ENCODE measurements around the gene MS4A13. TPM values are rescaled to one million over a fixed set of nuclear protein-coding genes. Genes with fewer than 3 reads are reported as not detected.

MS4A13 gene
- total RNA-seq, 2 experiments from 2014 or later, result not detected

DNA sequence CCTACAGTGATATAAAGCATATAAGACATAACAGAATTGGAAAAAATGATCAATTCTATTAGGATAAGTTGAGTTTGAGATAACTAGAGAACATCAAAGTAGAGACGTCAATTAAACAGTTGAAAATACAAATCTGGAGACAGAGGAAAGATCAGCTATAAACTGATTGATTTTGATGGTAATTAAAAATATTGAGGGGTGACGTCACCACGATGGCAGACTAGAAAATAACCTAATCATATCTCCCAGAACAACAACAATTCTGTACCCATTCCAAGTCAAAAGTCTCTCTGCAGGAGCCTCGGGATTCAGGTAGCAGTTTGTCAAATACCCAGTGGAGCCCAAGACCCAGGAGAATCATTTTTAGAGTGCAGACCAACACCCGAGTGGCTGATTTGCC lies 28.9 kb downstream of the MS4A13 start:
- Histone ChIP-seq H3K79me2 (ENCODE audit: insufficient read depth, low read depth, low read length) (no peaks in the 10 kb centered on the region), H3K4me2 (ENCODE audit: low read length) (no peak overlapping the region), H3K36me3 (ENCODE audit: insufficient read depth, low read length) (no peaks in the 10 kb centered on the region), H2AFZ (ENCODE audit: low read length) (no peak overlapping the region), H3K4me3 (ENCODE audit: low read depth, low read length, poor library complexity, severe bottlenecking) (no peak overlapping the region), H4K20me1 (ENCODE audit: insufficient read depth, low read length) (no peaks in the 10 kb centered on the region), H3K27ac (ENCODE audit: low read depth, low read length, poor library complexity, severe bottlenecking) (no peak overlapping the region), H3K9me2 (ENCODE audit: insufficient read depth, low read length) (no peaks in the 10 kb centered on the region; the same call in 1 of the 2 replicates), H3K4me1 (ENCODE audit: insufficient read depth, low read length, poor library complexity, severe bottlenecking) (no peaks in the 10 kb centered on the region), H3K9me3 (ENCODE audit: low read length) (peaks cover 4% of the 10 kb centered on the region)
- intact Hi-C loops (cut with micrococcal nuclease; ENCODE audit: unreplicated experiment), result no loop called here
- no peak for DNase-seq (ENCODE audit: low spot score)
- TF ChIP-seq, protein P1, sequence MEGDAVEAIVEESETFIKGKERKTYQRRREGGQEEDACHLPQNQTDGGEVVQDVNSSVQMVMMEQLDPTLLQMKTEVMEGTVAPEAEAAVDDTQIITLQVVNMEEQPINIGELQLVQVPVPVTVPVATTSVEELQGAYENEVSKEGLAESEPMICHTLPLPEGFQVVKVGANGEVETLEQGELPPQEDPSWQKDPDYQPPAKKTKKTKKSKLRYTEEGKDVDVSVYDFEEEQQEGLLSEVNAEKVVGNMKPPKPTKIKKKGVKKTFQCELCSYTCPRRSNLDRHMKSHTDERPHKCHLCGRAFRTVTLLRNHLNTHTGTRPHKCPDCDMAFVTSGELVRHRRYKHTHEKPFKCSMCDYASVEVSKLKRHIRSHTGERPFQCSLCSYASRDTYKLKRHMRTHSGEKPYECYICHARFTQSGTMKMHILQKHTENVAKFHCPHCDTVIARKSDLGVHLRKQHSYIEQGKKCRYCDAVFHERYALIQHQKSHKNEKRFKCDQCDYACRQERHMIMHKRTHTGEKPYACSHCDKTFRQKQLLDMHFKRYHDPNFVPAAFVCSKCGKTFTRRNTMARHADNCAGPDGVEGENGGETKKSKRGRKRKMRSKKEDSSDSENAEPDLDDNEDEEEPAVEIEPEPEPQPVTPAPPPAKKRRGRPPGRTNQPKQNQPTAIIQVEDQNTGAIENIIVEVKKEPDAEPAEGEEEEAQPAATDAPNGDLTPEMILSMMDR (conservative IDR thresholded peaks at IDR 0.05; ENCODE audit: low read length), result no peak
- TF ChIP-seq EZH2phosphoT487 (IDR thresholded peaks at IDR 0.05; ENCODE audit: borderline replicate concordance, low read depth, low read length), result no peak
- ChIA-PET CTCF (ENCODE audit: unreplicated experiment) (no interaction called here), POLR2A (interaction anchor here (0.6 kb wide), 1 partner anchor 14 kb away, joined by 3 read pairs; no protein-coding TSS in a partner anchor)
- no TSS peak for BruUV-seq (replicated peaks)

DNA sequence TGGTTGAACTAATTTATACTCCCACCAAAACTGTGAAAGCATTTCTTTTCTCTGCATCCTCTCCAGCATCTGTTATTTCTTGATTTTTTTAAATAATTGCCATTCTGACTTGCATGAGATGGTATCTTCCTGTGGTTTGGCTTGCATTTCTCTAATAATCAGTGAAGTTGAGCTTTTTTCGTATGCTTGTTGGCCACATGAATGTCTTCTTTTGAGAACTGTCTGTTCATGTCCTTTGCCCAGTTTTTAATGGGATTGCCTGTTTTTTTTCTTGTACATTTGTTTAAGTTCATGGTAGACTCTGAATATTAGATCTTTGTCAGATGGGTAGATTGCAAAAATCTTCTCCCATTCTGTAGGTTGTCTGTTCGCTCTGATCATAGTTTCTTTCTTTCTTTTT lies 46.1 kb downstream of the MS4A13 start:
- H3K4me2 ChIP-seq (ENCODE audit: low read length), result no peak overlapping the region
- peaks cover 23% of the 10 kb centered on the region for H3K9me3 ChIP-seq (ENCODE audit: low read length)
- DNase-seq (ENCODE audit: low spot score), result no peak
- ChIA-PET POLR2A (interaction anchor here (0.6 to 1.0 kb wide), 2 partner anchors 15 to 746 kb away, joined by 3 read pairs; no protein-coding TSS in a partner anchor), CTCF (ENCODE audit: unreplicated experiment) (no interaction called here)
- no peaks in the 10 kb centered on the region for H3K4me1 ChIP-seq (ENCODE audit: insufficient read depth, low read length, poor library complexity, severe bottlenecking)
- no peak overlapping the region for H2AFZ ChIP-seq (ENCODE audit: low read length)
- intact Hi-C loops (cut with micrococcal nuclease; ENCODE audit: unreplicated experiment), result no loop called here
- no peak for TF ChIP-seq EZH2phosphoT487 (IDR thresholded peaks at IDR 0.05; ENCODE audit: borderline replicate concordance, low read depth, low read length)
- TF ChIP-seq, protein P1 (conservative IDR thresholded peaks at IDR 0.05; ENCODE audit: low read length), result no peak
- H3K27ac ChIP-seq (ENCODE audit: low read depth, low read length, poor library complexity, severe bottlenecking), result no peak overlapping the region
- no peaks in the 10 kb centered on the region for H3K79me2 ChIP-seq (ENCODE audit: insufficient read depth, low read depth, low read length)
- H3K9me2 ChIP-seq (ENCODE audit: insufficient read depth, low read length), result no peaks in the 10 kb centered on the region
- H4K20me1 ChIP-seq (ENCODE audit: insufficient read depth, low read length), result no peaks in the 10 kb centered on the region
- no peak overlapping the region for H3K4me3 ChIP-seq (ENCODE audit: low read depth, low read length, poor library complexity, severe bottlenecking)
- BruUV-seq (replicated peaks), result no TSS peak
- H3K36me3 ChIP-seq (ENCODE audit: insufficient read depth, low read length), result no peaks in the 10 kb centered on the region

DNA sequence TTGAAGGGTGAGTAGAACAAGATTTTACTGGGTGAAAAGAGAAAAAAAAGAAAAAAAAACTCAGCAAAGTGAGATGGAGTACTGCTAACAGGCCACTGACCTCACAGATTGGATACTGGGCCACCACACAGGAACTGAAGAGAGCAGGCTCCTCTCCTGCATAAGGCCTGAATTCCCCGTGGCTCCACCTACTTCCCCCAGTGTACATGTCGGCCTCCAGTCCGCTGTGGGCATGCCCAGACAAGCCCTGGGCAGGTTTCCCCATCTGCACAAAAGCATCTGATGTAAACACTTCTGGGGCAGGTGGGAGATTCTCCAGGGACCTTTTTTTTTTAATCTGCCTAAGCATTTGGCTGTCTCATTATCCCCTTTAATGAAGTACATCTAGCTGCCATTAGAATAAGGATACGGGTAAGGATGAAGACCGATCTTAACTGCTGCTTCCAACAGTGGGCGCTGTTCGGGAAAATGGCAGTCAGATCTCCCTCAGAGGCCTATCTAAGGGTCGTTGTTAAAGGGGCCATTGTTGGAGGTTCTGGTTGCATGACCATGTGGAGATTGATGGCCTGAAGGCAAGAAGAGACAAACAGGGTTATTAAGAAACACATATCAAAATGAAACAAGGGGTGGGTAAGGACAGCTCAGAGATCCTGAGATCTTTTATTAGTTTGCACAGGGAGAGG lies 48.5 kb downstream of the MS4A13 start:
- no peak overlapping the region for H3K4me2 ChIP-seq (ENCODE audit: low read length)
- no peaks in the 10 kb centered on the region for H4K20me1 ChIP-seq (ENCODE audit: insufficient read depth, low read length)
- no peak for TF ChIP-seq EZH2phosphoT487 (IDR thresholded peaks at IDR 0.05; ENCODE audit: borderline replicate concordance, low read depth, low read length)
- TF ChIP-seq, protein P1 (conservative IDR thresholded peaks at IDR 0.05; ENCODE audit: low read length), result 0 out of 2 replicates have a peak, but pooled peaks have one; percentile 22
- peaks cover 18% of the 10 kb centered on the region; the same call in 1 of the 2 replicates for H3K9me3 ChIP-seq (ENCODE audit: low read length)
- CTCF ChIA-PET (ENCODE audit: unreplicated experiment), result no interaction called here
- BruUV-seq (replicated peaks), result no TSS peak
- no peaks in the 10 kb centered on the region for H3K9me2 ChIP-seq (ENCODE audit: insufficient read depth, low read length)
- H2AFZ ChIP-seq (ENCODE audit: low read length), result no peak overlapping the region
- no peak overlapping the region for H3K4me3 ChIP-seq (ENCODE audit: low read depth, low read length, poor library complexity, severe bottlenecking)
- DNase-seq (ENCODE audit: low spot score), result peak; percentile 13
- no peak overlapping the region for H3K27ac ChIP-seq (ENCODE audit: low read depth, low read length, poor library complexity, severe bottlenecking)
- POLR2A ChIA-PET, result no interaction called here
- no peaks in the 10 kb centered on the region for H3K36me3 ChIP-seq (ENCODE audit: insufficient read depth, low read length)
- intact Hi-C loops (cut with micrococcal nuclease; ENCODE audit: unreplicated experiment), result no loop called here
- H3K4me1 ChIP-seq (ENCODE audit: insufficient read depth, low read length, poor library complexity, severe bottlenecking), result no peaks in the 10 kb centered on the region
- no peaks in the 10 kb centered on the region for H3K79me2 ChIP-seq (ENCODE audit: insufficient read depth, low read depth, low read length)

Data from OCI-LY7 (cell line).